GM12875 (cell line): ENCODE data around the gene CBX3.

Source experiments
- H3K4me3 ChIP-seq: one replicate; pipeline ENCODE4 v1.5.1; 2011; ENCODE audit warnings: low read depth, low read length, control low read depth
- TF ChIP-seq, protein P1 (sequence below): IDR thresholded peaks from 2 replicates; pipeline ENCODE4 v1.5.1; 2011; ENCODE audit warnings: low read depth, mild to moderate bottlenecking, control low read depth, inconsistent platforms, low read length, moderate library complexity, borderline replicate concordance; ENCODE audit not compliant: insufficient read depth

The CBX3 gene

GRCh38 chr7:26201247-26202018 is at the start of gene CBX3:
Gene CBX3 (plus strand): TSS chr7:26201745. CDS start chr7:26202999, 1,254 bp downstream.
- TF ChIP-seq, protein P1, sequence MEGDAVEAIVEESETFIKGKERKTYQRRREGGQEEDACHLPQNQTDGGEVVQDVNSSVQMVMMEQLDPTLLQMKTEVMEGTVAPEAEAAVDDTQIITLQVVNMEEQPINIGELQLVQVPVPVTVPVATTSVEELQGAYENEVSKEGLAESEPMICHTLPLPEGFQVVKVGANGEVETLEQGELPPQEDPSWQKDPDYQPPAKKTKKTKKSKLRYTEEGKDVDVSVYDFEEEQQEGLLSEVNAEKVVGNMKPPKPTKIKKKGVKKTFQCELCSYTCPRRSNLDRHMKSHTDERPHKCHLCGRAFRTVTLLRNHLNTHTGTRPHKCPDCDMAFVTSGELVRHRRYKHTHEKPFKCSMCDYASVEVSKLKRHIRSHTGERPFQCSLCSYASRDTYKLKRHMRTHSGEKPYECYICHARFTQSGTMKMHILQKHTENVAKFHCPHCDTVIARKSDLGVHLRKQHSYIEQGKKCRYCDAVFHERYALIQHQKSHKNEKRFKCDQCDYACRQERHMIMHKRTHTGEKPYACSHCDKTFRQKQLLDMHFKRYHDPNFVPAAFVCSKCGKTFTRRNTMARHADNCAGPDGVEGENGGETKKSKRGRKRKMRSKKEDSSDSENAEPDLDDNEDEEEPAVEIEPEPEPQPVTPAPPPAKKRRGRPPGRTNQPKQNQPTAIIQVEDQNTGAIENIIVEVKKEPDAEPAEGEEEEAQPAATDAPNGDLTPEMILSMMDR: no peak

GRCh38 chr7:26151953-26152781 is 49.4 kb upstream of the CBX3 start, which contains the start of gene NFE2L3:
Gene NFE2L3 (plus strand): TSS chr7:26152198. CDS start chr7:26152499, 301 bp downstream.
- H3K4me3 ChIP-seq: peak within 1 kb of the TSS; percentile 83
- TF ChIP-seq, protein P1: no peak

More at GRCh38 chr7:26201247-26202018, at the start of gene CBX3:
- peak within 1 kb of the TSS; percentile 94 for H3K4me3 ChIP-seq

DNA sequence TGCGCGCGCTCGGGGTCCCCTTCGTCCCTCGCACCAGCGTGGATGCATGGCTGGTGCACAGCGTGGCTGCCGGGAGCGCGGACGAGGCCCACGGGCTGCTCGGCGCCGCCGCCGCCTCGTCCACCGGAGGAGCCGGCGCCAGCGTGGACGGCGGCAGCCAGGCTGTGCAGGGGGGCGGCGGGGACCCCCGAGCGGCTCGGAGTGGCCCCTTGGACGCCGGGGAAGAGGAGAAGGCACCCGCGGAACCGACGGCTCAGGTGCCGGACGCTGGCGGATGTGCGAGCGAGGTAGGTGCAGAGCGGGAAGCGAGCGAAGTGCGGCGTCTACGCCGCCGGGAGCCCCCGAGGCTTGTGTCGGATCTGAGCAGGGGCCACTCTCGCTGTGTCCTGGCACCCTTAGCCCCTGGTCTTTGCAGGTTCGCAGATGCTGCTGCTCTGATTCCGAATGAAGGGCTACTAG is 48.7 kb upstream of the CBX3 start:
- peak overlapping the region; percentile 83 for H3K4me3 ChIP-seq

DNA sequence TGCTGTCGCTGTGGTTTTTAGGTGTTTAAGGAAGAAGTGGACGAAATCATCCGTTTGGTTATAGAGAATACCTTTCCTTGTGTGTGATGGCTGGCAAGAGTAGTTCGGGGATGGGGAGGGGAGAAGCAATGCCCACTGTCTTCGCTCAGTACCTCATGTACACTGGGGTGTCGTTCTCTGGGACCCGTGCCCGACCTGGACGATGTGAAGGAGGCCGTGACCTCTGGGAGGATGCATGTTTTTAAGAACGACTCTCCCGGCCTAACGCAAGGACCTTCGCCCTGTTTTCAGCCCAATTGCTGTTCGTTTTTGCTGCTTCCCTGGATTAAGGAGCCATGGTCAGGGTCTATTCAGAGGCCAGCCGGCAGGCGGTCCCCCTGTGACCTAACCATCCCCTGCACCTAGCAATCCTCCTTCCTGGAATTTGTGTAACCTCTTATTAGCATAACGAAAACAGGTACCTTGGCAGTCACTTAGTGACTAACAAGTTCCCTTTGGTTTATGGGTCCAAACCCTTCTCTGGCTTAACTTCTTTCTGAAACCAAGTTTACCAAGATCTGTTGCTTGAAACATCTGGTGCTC is 48.2 kb upstream of the CBX3 start:
- H3K4me3 ChIP-seq: peak overlapping the region; percentile 83
- TF ChIP-seq, protein P1: no peak

DNA sequence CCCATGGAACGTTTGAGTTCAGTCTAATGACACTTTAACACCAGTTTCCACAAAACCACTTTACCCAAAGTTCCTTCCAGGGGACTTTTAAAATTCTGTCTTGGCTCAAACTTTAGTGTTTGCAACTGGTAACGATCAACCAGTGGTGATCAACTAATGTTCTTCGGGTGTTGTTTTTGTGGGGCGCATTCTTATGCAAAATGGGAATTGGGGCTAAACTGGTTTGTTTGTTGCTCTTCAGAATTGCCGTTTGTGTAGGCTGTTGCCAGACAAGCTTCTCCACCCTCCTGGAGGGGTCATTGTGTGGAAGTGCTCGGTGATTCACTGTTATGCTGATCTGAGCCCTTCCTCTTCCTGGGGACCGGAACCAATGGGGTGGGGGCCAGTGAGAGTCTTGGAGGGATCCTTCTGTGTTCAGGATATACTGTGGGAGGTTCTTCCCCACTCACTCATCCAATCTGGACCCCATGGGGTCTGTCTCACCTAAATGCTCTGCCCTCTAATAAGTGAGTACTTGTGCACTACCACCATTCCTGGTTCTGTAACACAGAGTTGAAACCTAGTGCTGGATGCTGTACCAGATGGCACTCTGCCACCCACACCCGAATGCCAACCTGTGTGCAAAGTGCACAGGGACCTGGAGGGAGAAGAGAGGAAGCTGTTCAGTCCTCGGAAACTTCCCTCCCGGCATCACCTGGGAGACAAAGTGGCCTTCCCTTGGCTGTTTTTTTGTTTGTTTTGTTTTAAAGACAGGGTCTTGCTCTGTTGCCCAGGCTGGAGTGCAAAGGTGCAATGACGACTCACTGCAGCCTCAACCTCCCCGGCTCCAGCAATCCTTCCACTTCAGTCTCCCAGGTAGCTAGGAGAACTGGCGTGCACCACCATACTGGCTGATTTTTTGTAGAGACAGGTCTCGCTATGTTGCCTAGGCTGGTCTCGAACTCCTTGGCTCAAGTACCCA is 47.4 kb upstream of the CBX3 start:
- TF ChIP-seq, protein P1: no peak
- peak overlapping the region; percentile 83 for H3K4me3 ChIP-seq

DNA sequence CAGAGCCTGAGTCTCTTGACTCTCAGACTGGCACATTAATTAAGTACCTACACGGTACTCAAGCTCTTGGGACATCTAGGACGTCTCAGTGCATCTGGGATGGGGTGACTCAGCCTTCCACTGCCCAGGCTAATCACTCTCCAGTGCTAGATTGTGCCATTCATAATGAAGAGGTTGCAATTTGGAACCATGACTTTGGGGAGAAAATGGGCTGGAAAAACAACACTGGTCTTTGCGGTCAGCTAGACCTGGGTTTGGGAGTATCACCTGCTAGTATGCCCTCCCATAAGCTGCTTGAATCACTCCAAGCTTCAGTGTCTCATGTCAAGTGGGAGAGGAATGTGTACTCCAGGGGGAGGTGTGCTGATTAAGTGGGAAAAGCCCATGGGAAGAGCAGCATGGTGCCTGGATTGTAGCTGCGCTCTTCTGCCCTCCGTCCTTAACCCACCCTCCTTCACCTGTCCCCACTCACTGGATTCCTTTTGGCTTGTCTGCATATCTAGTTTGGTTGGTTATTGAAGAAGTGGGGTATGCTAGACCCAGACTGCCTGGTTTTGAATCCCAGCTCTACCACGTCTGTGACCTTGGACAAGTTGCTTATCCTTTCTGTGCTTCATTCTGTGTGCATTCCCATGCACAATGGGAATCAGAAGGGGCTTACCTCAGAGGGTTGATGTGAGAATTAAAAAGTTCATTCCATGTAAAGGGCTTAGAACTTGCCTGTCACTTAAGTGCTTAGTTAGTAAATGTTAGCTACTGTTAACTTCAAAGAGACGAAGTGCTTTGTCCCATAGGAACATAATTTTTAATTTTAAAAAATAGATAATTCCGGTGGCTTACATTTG is 45.8 kb upstream of the CBX3 start:
- TF ChIP-seq, protein P1: no peak
- H3K4me3 ChIP-seq: no peak overlapping the region
